DMS79 treated with DMSO at 0.1 percent for 48 hours (cell line): ENCODE measurements around the gene SEPHS2.
"Not testable (repeated sequence)": the region's sequence is repeated elsewhere in the genome, so short reads cannot be mapped to it uniquely, and the experiment has no call there.

Experiments
- DNase-seq: peaks from one replicate; lab custom pipeline; 2025; lab: John Stamatoyannopoulos, UW

Gene SEPHS2, protein sequence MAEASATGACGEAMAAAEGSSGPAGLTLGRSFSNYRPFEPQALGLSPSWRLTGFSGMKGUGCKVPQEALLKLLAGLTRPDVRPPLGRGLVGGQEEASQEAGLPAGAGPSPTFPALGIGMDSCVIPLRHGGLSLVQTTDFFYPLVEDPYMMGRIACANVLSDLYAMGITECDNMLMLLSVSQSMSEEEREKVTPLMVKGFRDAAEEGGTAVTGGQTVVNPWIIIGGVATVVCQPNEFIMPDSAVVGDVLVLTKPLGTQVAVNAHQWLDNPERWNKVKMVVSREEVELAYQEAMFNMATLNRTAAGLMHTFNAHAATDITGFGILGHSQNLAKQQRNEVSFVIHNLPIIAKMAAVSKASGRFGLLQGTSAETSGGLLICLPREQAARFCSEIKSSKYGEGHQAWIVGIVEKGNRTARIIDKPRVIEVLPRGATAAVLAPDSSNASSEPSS

DNA sequence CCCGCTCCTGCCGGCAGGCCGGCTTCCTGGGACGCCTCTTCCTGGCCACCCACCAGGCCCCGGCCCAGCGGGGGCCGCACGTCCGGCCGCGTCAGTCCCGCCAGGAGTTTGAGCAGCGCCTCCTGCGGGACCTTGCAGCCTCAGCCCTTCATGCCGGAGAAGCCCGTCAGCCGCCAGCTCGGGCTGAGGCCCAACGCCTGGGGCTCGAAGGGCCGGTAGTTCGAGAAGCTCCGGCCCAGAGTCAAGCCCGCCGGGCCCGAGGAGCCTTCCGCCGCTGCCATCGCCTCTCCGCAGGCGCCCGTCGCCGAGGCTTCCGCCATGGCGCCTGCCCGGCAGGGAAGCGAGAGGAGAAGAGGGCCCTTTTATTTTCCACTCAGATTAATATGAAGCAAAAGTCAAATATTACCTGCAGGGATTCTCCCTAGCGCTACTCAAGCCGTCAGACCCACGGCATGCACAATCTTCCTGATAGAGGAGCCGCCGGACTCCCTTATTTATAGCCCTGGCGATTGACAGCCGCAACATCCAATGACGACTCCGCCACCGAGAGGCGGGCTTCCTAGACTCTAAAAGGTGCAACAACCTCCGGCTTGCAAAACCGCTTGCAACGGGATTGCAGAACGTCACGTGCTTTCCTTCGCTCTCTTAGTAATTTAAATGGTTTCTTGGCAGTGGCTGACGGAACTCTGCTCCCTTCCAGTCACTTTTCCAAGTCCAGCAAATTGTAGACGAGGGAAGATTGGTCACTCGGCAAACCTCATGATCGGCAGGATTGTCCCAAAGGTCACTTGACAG is at the start of gene SEPHS2:
Gene SEPHS2, minus strand, starts transcription at position 467 of the 795 bp plus-strand sequence. Its CDS starts 147 bp downstream, at position 320.
- DNase-seq: peak; percentile 97

- no peak for DNase-seq
Measured at GRCh38 chr16:30494709-30495108, 49.0 kb upstream of the SEPHS2 start.

DNA sequence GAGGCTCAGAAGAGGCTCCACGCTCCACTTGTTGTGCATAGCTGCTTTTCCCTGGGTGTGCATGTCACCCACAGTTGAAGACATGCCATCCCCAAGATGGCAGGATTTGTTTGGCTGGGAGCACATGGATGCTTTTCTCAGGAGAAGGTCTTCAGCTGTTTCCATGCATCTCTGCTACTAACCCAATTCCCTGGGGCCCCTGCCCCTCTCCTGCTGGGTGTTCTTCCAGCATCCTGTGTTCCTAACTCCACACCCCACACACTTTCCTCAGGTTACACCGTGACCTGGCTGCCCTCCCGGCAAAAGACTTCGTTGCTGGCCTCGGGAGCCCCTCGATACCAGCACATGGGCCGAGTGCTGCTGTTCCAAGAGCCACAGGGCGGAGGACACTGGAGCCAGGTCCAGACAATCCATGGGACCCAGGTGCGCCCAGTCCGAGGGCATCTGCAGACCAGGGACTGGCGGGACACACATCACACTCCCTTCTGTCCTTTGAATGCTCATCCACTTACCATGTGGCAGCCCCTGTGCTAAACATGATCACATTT is 48.3 kb upstream of the SEPHS2 start:
- DNase-seq: no peak

DNA sequence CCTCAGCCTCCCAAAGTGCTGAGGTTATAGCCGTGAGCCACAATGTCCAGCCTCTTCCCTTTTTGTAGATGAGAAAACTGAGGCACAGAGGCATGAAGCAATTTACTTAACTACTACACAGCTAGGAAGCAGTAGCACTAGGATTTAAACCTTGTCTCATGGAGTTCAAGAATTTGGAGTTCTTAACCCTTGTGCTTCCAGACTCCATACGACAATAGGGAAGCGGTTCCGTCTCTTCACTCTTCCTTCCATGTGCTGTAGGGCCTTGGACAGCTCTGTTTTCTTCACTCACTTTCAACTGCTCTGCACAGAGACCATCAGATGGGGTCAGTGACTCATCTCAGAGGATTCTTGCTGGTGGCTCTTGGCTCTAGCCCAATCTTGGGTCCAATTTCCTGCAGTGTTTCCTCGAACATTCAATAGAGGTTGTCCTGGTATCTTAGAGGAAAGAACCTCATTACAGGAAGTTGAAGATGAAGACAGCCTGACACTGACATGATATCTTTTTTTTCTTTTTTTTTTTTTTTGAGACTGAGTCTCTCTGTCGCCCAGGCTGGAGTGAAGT is 46.2 kb upstream of the SEPHS2 start:
- no peak for DNase-seq

- DNase-seq: no peak
Measured at GRCh38 chr16:30491229-30491628, 45.6 kb upstream of the SEPHS2 start.

GRCh38 chr16:30490210-30490609 is 44.5 kb upstream of the SEPHS2 start:
- DNase-seq: peak; percentile 4

GRCh38 chr16:30488764-30489605 is 43.3 kb upstream of the SEPHS2 start:
- DNase-seq: no peak

GRCh38 chr16:30485818-30486436 is 40.3 kb upstream of the SEPHS2 start:
- no peak for DNase-seq

DNA sequence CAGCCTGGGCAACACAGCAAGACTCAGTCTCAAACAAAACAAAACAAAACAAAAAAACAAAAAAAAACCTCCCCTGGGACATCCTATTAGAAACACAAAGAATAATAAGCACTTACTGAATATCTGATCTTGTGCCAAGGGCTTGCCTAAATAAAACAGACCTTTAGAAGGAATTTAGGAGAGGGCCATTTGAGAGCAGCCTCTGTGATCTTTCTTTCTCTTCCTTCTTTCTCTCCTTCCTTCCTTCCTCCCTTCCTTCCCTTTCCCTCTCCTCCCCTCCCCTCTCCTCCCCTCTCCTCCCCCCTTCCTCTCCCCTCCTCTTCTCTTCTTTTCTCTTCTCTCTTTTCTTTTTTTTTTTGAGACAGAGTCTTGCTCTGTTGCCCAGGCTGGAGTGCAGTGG is 39.2 kb upstream of the SEPHS2 start:
- DNase-seq: no peak

DNA sequence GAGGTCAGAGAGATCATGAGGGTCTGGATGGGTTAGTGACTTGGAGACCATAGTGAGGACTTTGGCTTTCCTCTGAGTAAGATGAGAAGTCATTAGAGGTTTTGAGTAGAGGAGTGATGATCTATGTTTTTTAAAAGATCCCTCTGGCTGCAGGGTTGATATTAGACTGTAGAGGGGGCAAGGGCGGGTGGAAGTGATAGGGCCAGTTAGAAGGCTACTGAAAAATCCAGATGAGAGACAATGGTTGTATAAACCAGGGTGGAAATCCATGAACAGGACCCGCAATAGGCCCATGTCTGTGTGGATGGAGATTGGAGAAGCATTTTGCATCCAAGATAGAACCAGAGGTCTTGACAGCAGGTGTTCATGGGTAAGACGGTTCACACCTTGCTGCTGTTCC is 36.7 kb upstream of the SEPHS2 start:
- DNase-seq: no peak

- no peak for DNase-seq
Measured at GRCh38 chr16:30481381-30481780, 35.7 kb upstream of the SEPHS2 start.

DNA sequence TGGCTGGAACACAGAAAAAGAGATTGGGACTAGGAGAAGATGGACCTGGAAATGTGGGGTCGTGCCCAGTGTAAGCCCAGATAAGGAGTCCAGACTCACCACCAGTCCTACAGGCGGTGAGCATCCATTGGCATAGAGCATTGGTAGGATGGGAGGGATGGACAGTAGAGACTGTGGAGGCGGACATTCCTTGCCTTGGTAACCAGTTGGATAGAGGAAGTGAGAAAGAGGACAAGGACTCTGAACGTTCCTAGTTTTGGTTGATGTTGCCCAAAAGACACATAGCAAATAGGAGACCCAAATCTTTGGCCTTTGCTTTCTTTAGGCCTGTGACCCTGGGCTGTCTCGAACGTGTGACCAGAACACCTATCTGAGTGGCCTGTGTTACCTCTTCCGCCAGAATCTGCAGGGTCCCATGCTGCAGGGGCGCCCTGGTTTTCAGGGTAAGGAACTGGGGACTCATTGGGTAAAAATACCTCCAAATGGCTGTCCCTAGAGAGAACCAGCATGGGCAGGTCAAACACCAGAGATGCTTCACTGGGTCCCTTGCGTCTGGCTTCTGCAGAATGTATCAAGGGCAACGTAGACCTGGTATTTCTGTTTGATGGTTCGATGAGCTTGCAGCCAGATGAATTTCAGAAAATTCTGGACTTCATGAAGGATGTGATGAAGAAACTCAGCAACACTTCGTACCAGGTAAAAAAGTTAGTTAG is 33.2 kb upstream of the SEPHS2 start:
- no peak for DNase-seq

GRCh38 chr16:30477773-30478172 is 32.1 kb upstream of the SEPHS2 start:
- not testable (repeated sequence) for DNase-seq

DNA sequence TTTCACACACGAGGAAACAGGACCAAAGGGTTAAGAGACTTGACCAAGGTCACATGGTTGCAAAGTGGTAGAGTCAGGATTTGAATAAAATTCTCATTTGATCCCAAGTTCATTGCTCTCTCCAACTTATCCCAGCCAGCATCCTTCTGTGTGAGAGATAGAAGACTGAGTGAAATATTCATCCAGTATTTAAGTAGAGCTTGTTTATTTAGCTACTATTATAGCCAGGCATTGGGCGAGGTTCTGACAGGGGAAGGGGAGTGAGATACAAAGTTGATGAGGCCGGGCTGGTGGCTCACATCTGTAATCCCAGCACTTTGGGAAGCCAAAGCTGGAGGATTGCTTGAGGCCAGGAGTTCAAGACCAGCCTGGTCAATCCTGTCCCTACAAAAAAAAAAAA is 31.3 kb upstream of the SEPHS2 start:
- DNase-seq: no peak

- no peak for DNase-seq
Measured at GRCh38 chr16:30474684-30475083, 29.0 kb upstream of the SEPHS2 start.

DNA sequence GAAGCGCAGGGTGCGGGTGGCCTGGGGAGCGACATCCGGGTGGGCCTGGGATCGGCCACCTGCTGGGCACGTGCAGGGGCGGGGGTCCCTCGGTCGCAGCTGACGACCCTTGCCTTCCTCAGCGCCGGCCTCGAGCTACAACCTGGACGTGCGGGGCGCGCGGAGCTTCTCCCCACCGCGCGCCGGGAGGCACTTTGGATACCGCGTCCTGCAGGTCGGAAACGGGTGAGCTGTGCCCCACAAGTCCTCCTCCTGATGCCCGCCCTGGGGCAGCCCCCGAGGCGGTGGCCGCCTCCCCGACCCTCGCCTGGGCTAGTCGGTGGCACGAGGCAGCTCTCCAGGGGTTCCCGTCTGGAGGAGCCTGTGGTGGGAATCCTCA is 28.4 kb upstream of the SEPHS2 start:
- no peak for DNase-seq

- DNase-seq: no peak
Measured at GRCh38 chr16:30473231-30474073, 27.8 kb upstream of the SEPHS2 start.

DNA sequence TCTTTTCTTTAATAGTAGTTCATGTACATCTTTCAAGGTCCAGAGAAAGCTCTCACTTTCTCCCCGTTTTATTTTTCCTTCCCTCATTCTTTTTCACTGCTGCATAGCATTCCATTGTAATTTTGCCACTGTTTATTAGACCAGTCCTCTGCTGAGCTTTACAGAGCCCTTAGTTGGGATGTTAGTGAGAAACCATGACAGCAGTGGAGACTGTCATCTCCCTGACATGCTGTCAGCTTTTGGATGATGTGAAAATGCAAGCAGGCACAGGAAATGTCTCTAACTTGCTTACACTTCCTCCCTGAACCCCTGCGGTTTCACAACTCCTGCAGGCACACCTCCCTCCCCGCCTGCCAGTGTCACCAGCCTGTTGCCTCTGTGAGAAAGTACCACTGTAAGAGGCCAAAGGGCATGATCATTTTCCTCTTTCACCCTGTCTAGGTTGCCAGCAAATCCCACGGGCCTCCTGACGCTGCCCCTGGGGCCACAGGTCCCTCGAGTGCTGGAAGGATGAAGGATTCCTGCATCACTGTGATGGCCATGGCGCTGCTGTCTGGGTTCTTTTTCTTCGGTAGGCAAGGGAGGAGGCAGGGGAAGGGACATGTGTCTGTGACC is 26.8 kb upstream of the SEPHS2 start, which contains the start of gene ITGAL:
Gene ITGAL, plus strand, starts transcription at position 415 of the 615 bp plus-strand sequence. Its CDS starts 96 bp downstream, at position 511.
- no peak for DNase-seq

GRCh38 chr16:30470632-30470995 is 24.9 kb upstream of the SEPHS2 start:
- DNase-seq: no peak
